Prostate gland (tissue), 2 donors: Measurements from ENCODE around the gene ABL1. TPM values are rescaled to one million over a fixed set of nuclear protein-coding genes. Genes with fewer than 3 reads are reported as not detected.

Experiments used
- DNase-seq: peaks from one replicate; pipeline ENCODE4 v3.0.0-alpha.2; 2019; ENCODE audit warnings: low spot score
- H3K27ac ChIP-seq, 2 donors: fragments of 200-600 bp; sonication (generic); 2 replicates each; pipeline ENCODE4 v1.5.1; 2017 to 2019
- H3K27me3 ChIP-seq: fragments of 200-600 bp; sonication (generic); replicated peaks from 2 replicates; pipeline ENCODE4 v1.5.1; 2019; ENCODE audit not compliant: insufficient read depth
- H3K36me3 ChIP-seq, 2 donors: fragments of 200-600 bp; sonication (generic); 1 replicate in 1 of 2; 2 replicates in 1 of 2; pipeline versions ENCODE4 v1.5.1 to v1.8.1; 2017 to 2019
- H3K4me1 ChIP-seq: fragments of 200-600 bp; sonication (generic); replicated peaks from 2 replicates; pipeline ENCODE4 v1.5.1; 2019
- H3K4me3 ChIP-seq, 2 donors: fragments of 200-600 bp; sonication (generic); 2 replicates each; pipeline ENCODE4 v1.5.1; 2017 to 2019
- H3K9me3 ChIP-seq: fragments of 200-600 bp; sonication (generic); 2 replicates; pipeline ENCODE4 v1.5.1; 2017
- CTCF ChIP-seq, 4 experiments: fragments of 200-600 bp in 2 of 4; fragments of 450-650 bp in 2 of 4; sonication (generic) in 2 of 4; IDR thresholded peaks; 1 replicate in 3 of 4; 2 replicates in 1 of 4; pipeline ENCODE4 v1.5.1; 2016 to 2019; ENCODE audit warnings: antibody characterized with exemption in 4 of 4, mild to moderate bottlenecking in 2 of 4, moderate library complexity in 2 of 4
- POLR2A ChIP-seq: fragments of 450-650 bp; IDR thresholded peaks from one replicate; pipeline ENCODE4 v1.6.1; 2016; ENCODE audit warnings: antibody characterized with exemption, mild to moderate bottlenecking
- POLR2AphosphoS5 ChIP-seq: sonication (generic); formaldehyde crosslinking; IDR thresholded peaks from one replicate; pipeline ENCODE4 v1.6.1; 2017; ENCODE audit warnings: antibody characterized with exemption
- WGBS: methylation state at CpG from one replicate; pipeline ENCODE4 v1.1.5; 2018; 5-methylcytosine and 5-hydroxymethylcytosine counted together
- intact Hi-C: fragments of 100-400 bp; cut with DNase I; formaldehyde crosslinking; loops from one replicate; pipeline ENCODE4 v1.14.2; 2022
- total RNA-seq, 2 donors: library from RNA; depleted of rRNA; stranded (reverse); fragments of >200 nt; gene quantifications; one replicate each; pipeline ENCODE4 v1.1.0, GENCODE V29; 2016

The ABL1 gene
- total RNA-seq, 2 donors from 2014 or later: 48.2 to 73.4 TPM

- intact Hi-C loops: no loop called here
- Histone ChIP-seq H3K4me3 (no peak overlapping the region), H3K36me3 (no peaks in the 10 kb centered on the region), H3K27ac (no peak overlapping the region), H3K9me3 (no peaks in the 10 kb centered on the region), H3K4me1 (no peaks in the 10 kb centered on the region), H3K27me3 (no peaks in the 10 kb centered on the region)
- DNase-seq: no peak
- TF ChIP-seq POLR2AphosphoS5: no peak
- TF ChIP-seq CTCF (IDR thresholded peaks at IDR 0.05): no peak
- TF ChIP-seq POLR2A: no peak
- WGBS: 44% methylated on average over 9 of the region's 9 CpGs
Observed at GRCh38 chr9:130918101-130918825, 83.2 kb downstream of the ABL1 start.

- no peak for TF ChIP-seq CTCF (IDR thresholded peaks at IDR 0.05)
Observed at GRCh38 chr9:130918826-130919558, 83.9 kb downstream of the ABL1 start.

DNA sequence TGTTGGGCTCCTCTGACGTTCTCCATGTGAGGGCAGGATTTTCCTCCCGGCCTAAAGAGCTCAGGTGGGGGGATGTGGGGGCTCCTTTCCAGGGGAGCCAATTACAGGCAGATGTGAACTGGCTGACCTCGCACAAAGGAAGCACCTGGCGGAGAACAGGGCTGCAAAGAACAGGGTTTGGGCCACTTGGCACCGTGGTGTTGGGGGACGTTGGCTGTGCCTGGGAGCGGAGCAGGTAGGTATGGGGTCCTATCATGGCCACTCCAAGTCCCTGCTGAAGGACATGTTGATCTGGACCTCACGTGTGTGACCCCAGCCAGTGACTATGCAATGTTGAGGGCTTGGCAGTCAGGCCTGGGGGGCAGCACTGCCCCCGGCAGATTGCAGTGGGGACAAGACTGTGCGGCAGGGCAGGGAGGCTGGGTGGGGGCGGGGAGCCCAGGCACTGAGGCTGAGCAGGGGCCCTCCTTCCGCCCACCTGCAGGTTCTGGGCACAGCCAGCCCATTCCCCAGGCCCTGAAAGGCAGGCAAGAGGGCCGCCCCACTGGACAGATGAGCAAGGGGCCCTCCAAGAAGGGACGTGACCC, 84.6 kb downstream of the ABL1 start:
- H3K36me3 ChIP-seq: no peaks in the 10 kb centered on the region
- intact Hi-C loops: no loop called here
- H3K4me1 ChIP-seq: no peaks in the 10 kb centered on the region
- 83% methylated on average over 9 of the region's 14 CpGs for WGBS
- TF ChIP-seq CTCF (IDR thresholded peaks at IDR 0.05) (no peak), POLR2A (no peak)
- H3K27ac ChIP-seq: no peak overlapping the region
- no peaks in the 10 kb centered on the region for H3K9me3 ChIP-seq
- no peak overlapping the region for H3K4me3 ChIP-seq
- no peak for DNase-seq
- H3K27me3 ChIP-seq: no peaks in the 10 kb centered on the region

More at GRCh38 chr9:130918826-130919558, 83.9 kb downstream of the ABL1 start:
- Histone ChIP-seq H3K27me3 (no peaks in the 10 kb centered on the region), H3K4me1 (no peaks in the 10 kb centered on the region), H3K27ac (no peak overlapping the region), H3K36me3 (no peaks in the 10 kb centered on the region), H3K9me3 (no peaks in the 10 kb centered on the region), H3K4me3 (no peak overlapping the region)
- intact Hi-C loops: no loop called here
- WGBS: 54% methylated on average over 32 of the region's 33 CpGs
- DNase-seq: no peak

DNA sequence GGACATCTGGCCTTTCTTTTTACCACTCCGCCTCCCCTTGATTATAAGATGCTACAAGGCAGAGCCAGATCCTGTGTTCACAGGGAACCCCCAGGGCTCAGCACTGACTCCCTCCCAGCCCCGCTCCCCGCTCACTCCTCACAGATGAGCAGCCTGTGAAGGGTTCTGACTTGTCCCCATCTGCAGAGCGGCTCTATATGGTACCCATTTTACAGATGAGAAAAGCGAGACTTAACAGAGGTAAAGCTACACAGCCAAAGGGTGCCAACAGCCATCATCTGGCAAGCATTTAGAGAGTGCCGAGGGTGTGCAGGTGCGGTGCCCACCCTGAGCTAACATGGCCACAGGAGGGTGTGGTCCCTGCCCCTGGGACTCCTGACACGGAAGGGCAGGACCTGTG, 85.2 kb downstream of the ABL1 start:
- Histone ChIP-seq H3K9me3 (no peaks in the 10 kb centered on the region), H3K36me3 (no peaks in the 10 kb centered on the region), H3K4me3 (no peak overlapping the region), H3K27ac (no peak overlapping the region), H3K27me3 (no peaks in the 10 kb centered on the region), H3K4me1 (no peaks in the 10 kb centered on the region)
- no peak for TF ChIP-seq POLR2AphosphoS5
- no peak for TF ChIP-seq CTCF (IDR thresholded peaks at IDR 0.05)
- no peak for TF ChIP-seq POLR2A
- intact Hi-C loops: no loop called here
- WGBS: 97% methylated on average over 8 of the region's 8 CpGs
- DNase-seq: no peak
